A549 (cell line): ENCODE measurements around the gene FANCF. TPM values are rescaled to one million over a fixed set of nuclear protein-coding genes. Genes with fewer than 3 reads are reported as not detected.

Experiments used
- BHLHE40 ChIP-seq: IDR thresholded peaks from 2 replicates; pipeline ENCODE4 v1.6.1; 2012; ENCODE audit warnings: low read depth, low read length, inconsistent platforms
- EHF ChIP-seq: fragments of 250-450 bp; sonication (Bioruptor Pico); IDR thresholded peaks from 2 replicates; pipeline ENCODE4 v1.5.0; 2020; ENCODE audit warnings: mild to moderate bottlenecking
- ELK1 ChIP-seq: fragments of 150-350 bp; IDR thresholded peaks from 2 replicates; pipeline ENCODE4 v1.6.1; 2014; ENCODE audit warnings: low read depth, mild to moderate bottlenecking, low read length
- EP300 ChIP-seq, 2 experiments: fragments of >200 bp; sonication (Bioruptor Twin); formaldehyde crosslinking; IDR thresholded peaks; 2 replicates in 1 of 2; 3 replicates in 1 of 2; pipeline ENCODE4 v1.6.1; 2016 to 2017
- ESRRA ChIP-seq: fragments of 150-350 bp; IDR thresholded peaks from 2 replicates; pipeline ENCODE4 v1.6.1; 2014; ENCODE audit warnings: mild to moderate bottlenecking, low read length, borderline replicate concordance
- FOXS1 ChIP-seq: fragments of 250-450 bp; sonication (Bioruptor Pico); IDR thresholded peaks from 2 replicates; pipeline ENCODE4 v1.5.0; 2020; ENCODE audit warnings: mild to moderate bottlenecking, moderate library complexity
- GATA3 ChIP-seq: IDR thresholded peaks from 2 replicates; pipeline ENCODE4 v1.6.1; 2012; ENCODE audit warnings: borderline replicate concordance
- HEYL ChIP-seq: fragments of 250-450 bp; sonication (Bioruptor Pico); IDR thresholded peaks from 2 replicates; pipeline ENCODE4 v1.8.0; 2021; ENCODE audit warnings: mild to moderate bottlenecking, moderate library complexity
- JUN ChIP-seq, 2 experiments: fragments of >200 bp; sonication (Bioruptor Twin); formaldehyde crosslinking; IDR thresholded peaks; 2 replicates in 1 of 2; 3 replicates in 1 of 2; pipeline ENCODE4 v1.6.1; 2016 to 2017
- JUNB ChIP-seq: fragments of >200 bp; sonication (Bioruptor Twin); formaldehyde crosslinking; IDR thresholded peaks from 2 replicates; pipeline ENCODE4 v1.6.1; 2016
- KDM1A ChIP-seq: fragments of 200-600 bp; sonication (generic); IDR thresholded peaks from 2 replicates; pipeline ENCODE4 v1.6.1; 2016; ENCODE audit warnings: low read depth, mild to moderate bottlenecking
- MYC ChIP-seq: IDR thresholded peaks from 2 replicates; pipeline ENCODE4 v1.6.1; 2012; ENCODE audit warnings: mild to moderate bottlenecking, inconsistent platforms, low read length, improper control_type of control experiment, borderline replicate concordance
- NPAS2 ChIP-seq: fragments of 250-450 bp; sonication (Bioruptor Pico); IDR thresholded peaks from 2 replicates; pipeline ENCODE4 v1.8.0; 2022; ENCODE audit warnings: mild to moderate bottlenecking, moderate library complexity, borderline replicate concordance
- NR3C1 ChIP-seq: fragments of >200 bp; sonication (Bioruptor Twin); formaldehyde crosslinking; IDR thresholded peaks from 3 replicates; pipeline ENCODE4 v1.6.1; 2017
- PBX3 ChIP-seq: IDR thresholded peaks from 2 replicates; pipeline ENCODE4 v1.6.1; 2012
- PHF8 ChIP-seq: fragments of 200-600 bp; sonication (generic); IDR thresholded peaks from 2 replicates; pipeline ENCODE4 v1.6.1; 2016; ENCODE audit warnings: low read depth, mild to moderate bottlenecking, antibody characterized with exemption, moderate library complexity, borderline replicate concordance
- POLR2AphosphoS2 ChIP-seq: conservative IDR thresholded peaks from 2 replicates; pipeline ENCODE4 v1.6.1; 2012; ENCODE audit warnings: low read length, improper control_type of control experiment, inconsistent platforms
- RCOR1 ChIP-seq: fragments of 150-350 bp; IDR thresholded peaks from 2 replicates; pipeline ENCODE4 v1.6.1; 2014; ENCODE audit warnings: antibody characterized with exemption, low read length, low read depth
- REST ChIP-seq: fragments of 200-600 bp; sonication (generic); IDR thresholded peaks from 2 replicates; pipeline ENCODE4 v1.6.1; 2016; ENCODE audit warnings: antibody characterized with exemption, mild to moderate bottlenecking, moderate library complexity
- RNF2 ChIP-seq: fragments of 200-600 bp; sonication (generic); IDR thresholded peaks from 2 replicates; pipeline ENCODE4 v1.6.1; 2016; ENCODE audit warnings: low read depth, mild to moderate bottlenecking, antibody characterized with exemption, moderate library complexity, borderline replicate concordance
- SMC3 ChIP-seq: fragments of >200 bp; sonication (Bioruptor Twin); formaldehyde crosslinking; IDR thresholded peaks from 3 replicates; pipeline ENCODE4 v1.6.1; 2018; ENCODE audit warnings: inconsistent platforms
- ZFP36 ChIP-seq: fragments of 450-650 bp; IDR thresholded peaks from 2 replicates; pipeline ENCODE4 v1.6.1; 2014; ENCODE audit warnings: borderline replicate concordance; ENCODE audit not compliant: partially characterized antibody
- polyA plus RNA-seq, 4 experiments: library from polyadenylated mRNA; depleted of rRNA in 3 of 4; stranded (reverse); fragments of >200 nt; fragmentation: RNase III in 1 of 4; extraction: RNeasy Plus Mini Kit Qiagen cat#74134 plus additional on column Dnase treatment in 1 of 4; gene quantifications; 2 replicates in 3 of 4; 3 replicates in 1 of 4; pipeline ENCODE4 v1.2.3, GENCODE V29; 2011 to 2017
- TF ChIP-seq, protein P1 (sequence below): IDR thresholded peaks from 2 replicates; pipeline ENCODE4 v1.6.1; 2012; ENCODE audit warnings: low read depth, borderline replicate concordance

Gene FANCF
- polyA plus RNA-seq, 2 of the 4 experiments (the other 2 are of a cell fraction): 10.9 to 11.1 TPM

GRCh38 chr11:22625448-22626287, at the start of gene FANCF (continued):
- TF ChIP-seq NPAS2 (CRISPR knock-in tag) (no peak), RNF2 (no peak), RCOR1 (no peak), PHF8 (peak; percentile 55), EP300 (IDR thresholded peaks at IDR 0.05) (no peak), REST (peak; percentile 16; the same call in 1 of the 2 replicates), ESRRA (no peak), ELK1 (no peak), ZFP36 (no peak), NR3C1 (no peak), GATA3 (no peak), BHLHE40 (no peak), JUN (IDR thresholded peaks at IDR 0.05) (peak in 1 of 2 experiments; percentile 59; a peak in 2 of 5 replicates), JUNB (no peak), MYC (no peak), SMC3 (no peak), EHF (CRISPR knock-in tag) (no peak), HEYL (CRISPR knock-in tag) (no peak), POLR2AphosphoS2 (no peak), FOXS1 (CRISPR knock-in tag) (no peak), KDM1A (no peak), PBX3 (peak; percentile 99)
- TF ChIP-seq, protein P1, sequence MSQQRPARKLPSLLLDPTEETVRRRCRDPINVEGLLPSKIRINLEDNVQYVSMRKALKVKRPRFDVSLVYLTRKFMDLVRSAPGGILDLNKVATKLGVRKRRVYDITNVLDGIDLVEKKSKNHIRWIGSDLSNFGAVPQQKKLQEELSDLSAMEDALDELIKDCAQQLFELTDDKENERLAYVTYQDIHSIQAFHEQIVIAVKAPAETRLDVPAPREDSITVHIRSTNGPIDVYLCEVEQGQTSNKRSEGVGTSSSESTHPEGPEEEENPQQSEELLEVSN: peak; percentile 46; the same call in 1 of the 2 replicates
